HG02870 (cell line): ENCODE measurements around the gene FAM47E.

Experiments
- ATAC-seq: cut with Tn5 transposase; IDR thresholded peaks from one replicate; pipeline ENCODE4 v1.9.1; 2021; ENCODE audit warnings: mild to moderate bottlenecking, moderate library complexity; ENCODE audit not compliant: unreplicated experiment

FAM47E gene

GRCh38 chr4:76251441-76252270 is at the start of gene FAM47E:
FAM47E (plus strand) TSS chr4:76251721; CDS start chr4:76251747, 26 bp downstream.
- ATAC-seq: no peak

GRCh38 chr4:76203541-76203940 is 48.0 kb upstream of the FAM47E start:
- no peak for ATAC-seq

- no peak for ATAC-seq
Observed at GRCh38 chr4:76204936-76205335, 46.6 kb upstream of the FAM47E start.

- ATAC-seq: no peak
Observed at GRCh38 chr4:76205476-76205875, 46.0 kb upstream of the FAM47E start.

GRCh38 chr4:76206222-76206942 is 45.1 kb upstream of the FAM47E start:
- ATAC-seq: no peak

- no peak for ATAC-seq
Observed at GRCh38 chr4:76207549-76207948, 44.0 kb upstream of the FAM47E start.

GRCh38 chr4:76208005-76208765 is 43.3 kb upstream of the FAM47E start:
- ATAC-seq: no peak

GRCh38 chr4:76209881-76210280 is 41.6 kb upstream of the FAM47E start:
- ATAC-seq: no peak

- no peak for ATAC-seq
Observed at GRCh38 chr4:76210452-76210851, 41.1 kb upstream of the FAM47E start.

GRCh38 chr4:76211769-76212708 is 39.5 kb upstream of the FAM47E start:
- no peak for ATAC-seq

GRCh38 chr4:76212851-76213414 is 38.6 kb upstream of the FAM47E start:
- ATAC-seq: no peak

- peak; percentile 63 for ATAC-seq
Observed at GRCh38 chr4:76213415-76214176, 37.9 kb upstream of the FAM47E start, which contains the start of gene SCARB2. SCARB2 (minus strand) TSS chr4:76213824; CDS start chr4:76213543, 281 bp downstream.

GRCh38 chr4:76214177-76214675 is 37.3 kb upstream of the FAM47E start:
- ATAC-seq: peak; percentile 4

- ATAC-seq: no peak
Observed at GRCh38 chr4:76215077-76215476, 36.4 kb upstream of the FAM47E start.

GRCh38 chr4:76216524-76216923 is 35.0 kb upstream of the FAM47E start:
- ATAC-seq: no peak

- ATAC-seq: no peak
Observed at GRCh38 chr4:76216975-76217814, 34.3 kb upstream of the FAM47E start.

- ATAC-seq: no peak
Observed at GRCh38 chr4:76219299-76220055, 32.0 kb upstream of the FAM47E start.
